ENCODE results near the gene KCNQ1. TPM values are rescaled to one million over a fixed set of nuclear protein-coding genes. Genes with fewer than 3 reads are reported as not detected.

Gene KCNQ1
- total and polyA plus RNA-seq, 2 of the 13 experiments (the other 11 are each of a cell fraction or from before 2014, with no cell fraction given), result 0.02 to 0.08 TPM

DNA sequence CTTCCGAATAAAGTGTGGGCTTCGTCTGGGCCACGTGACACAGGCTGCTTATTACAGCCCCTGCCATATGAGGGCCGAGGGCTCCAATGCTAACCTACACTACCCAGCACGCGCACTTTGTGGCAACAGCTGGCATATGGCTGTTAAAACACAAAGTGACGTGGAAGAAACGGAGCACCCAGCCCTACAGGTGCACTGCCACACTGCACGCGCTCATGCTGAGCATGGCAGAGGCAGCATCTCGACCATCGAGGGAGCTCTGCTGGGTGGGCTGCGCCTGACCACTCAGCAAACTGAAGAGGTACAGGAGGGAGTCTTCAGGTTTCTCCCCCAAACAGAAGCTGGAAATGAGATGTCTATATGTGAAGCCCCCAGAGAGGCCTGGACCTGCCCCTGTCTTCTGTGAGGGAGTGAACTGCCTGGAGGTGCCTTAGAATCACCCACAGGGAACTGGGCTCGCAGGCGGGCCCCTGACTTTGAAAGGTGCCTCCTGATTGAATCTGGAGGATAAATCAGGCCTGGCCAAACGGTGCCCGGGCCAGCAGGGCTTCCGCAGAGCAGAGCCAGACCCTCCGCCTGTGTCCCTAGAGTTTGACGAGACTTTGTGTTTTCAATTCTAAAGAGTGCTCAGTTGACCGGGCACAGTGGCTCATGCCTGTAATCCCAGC, 26.0 kb upstream of the KCNQ1 start:
- Histone ChIP-seq H3K4me1 (ENCODE audit: insufficient read depth, low read length) (peaks cover 16% of the 10 kb centered on the region; the same call in 1 of the 2 replicates), H4K20me1 (ENCODE audit: insufficient read depth, low read length) (no peaks in the 10 kb centered on the region), H3K27me3 (ENCODE audit: control insufficient read depth in 1 of 2, insufficient read depth in 2 of 2, low read length in 2 of 2) (peaks cover 6 to 18% of the 10 kb centered on the region in 2 experiments; a peak in 4 of 5 replicates), H3K9me3 (ENCODE audit: low read length) (no peaks in the 10 kb centered on the region), H3K79me2 (ENCODE audit: insufficient read depth, low read length) (no peaks in the 10 kb centered on the region), H2AFZ (ENCODE audit: low read length) (peak overlapping the region; percentile 56), H3K4me3 (replicated peaks in 1 of 3; ENCODE audit: insufficient read depth in 1 of 3, low read depth in 2 of 3, low read length in 3 of 3) (no peak overlapping the region), H3K27ac (ENCODE audit: extremely low read length, insufficient read depth, low read length) (no peak overlapping the region), H3K4me2 (ENCODE audit: low read depth, low read length) (no peak overlapping the region), H3K9ac (ENCODE audit: insufficient read depth, low read depth, low read length) (no peak overlapping the region), H3K36me3 (replicated peaks in 1 of 2; ENCODE audit: control insufficient read depth in 1 of 2, insufficient read depth in 2 of 2, low read length in 2 of 2) (no peaks in the 10 kb centered on the region)
- FAIRE-seq (no peak), ATAC-seq (no peak), DNase-seq (ENCODE audit: low spot score) (no peak)
- WGBS (ENCODE audit: low lambda C conversion rate), result 77% methylated on average over 14 of the region's 21 CpGs
- in situ Hi-C loops (cut with HindIII; ENCODE audit: extremely low pct_ligation_motif_present, low pct_unique_long_range_greater_than_20kb) (loop anchor here (5.0 kb wide), 2 partner anchors 107 to 217 kb away; no protein-coding TSS in a partner anchor), intact Hi-C loops (cut with micrococcal nuclease; ENCODE audit: unreplicated experiment) (loop anchor here (1.0 kb wide), 1 partner anchor 19 kb away; the partner anchor contains the start of gene TSSC4)
- CTCF ChIA-PET (ENCODE audit: low intra/inter-chr PET ratio, low total read pairs), result interaction anchor here (0.8 to 3.6 kb wide), 5 partner anchors 18 to 253 kb away, joined by 4 to 87 read pairs (median 5); partner anchors contain the start of gene TSSC4
- POLR2A ChIA-PET, result interaction anchor here (2.4 to 2.7 kb wide), 2 partner anchors 18 to 114 kb away, joined by 8 to 31 read pairs; partner anchors contain the start of gene TSSC4
- no TSS peak for BruUV-seq (replicated peaks)
- TF ChIP-seq RAD21 (CRISPR knock-in tag; IDR thresholded peaks at IDR 0.05) (no peak), ISL2 (CRISPR knock-in tag; IDR thresholded peaks at IDR 0.05) (no peak), POLR2AphosphoS5 (IDR thresholded peaks at IDR 0.05; ENCODE audit: low read depth, low read length) (no peak), SSRP1 (CRISPR knock-in tag; IDR thresholded peaks at IDR 0.05) (no peak), ZNF510 (CRISPR knock-in tag; IDR thresholded peaks at IDR 0.05; ENCODE audit: low read depth) (no peak), SALL1 (CRISPR knock-in tag; IDR thresholded peaks at IDR 0.05) (no peak), MIER2 (CRISPR knock-in tag; IDR thresholded peaks at IDR 0.05) (no peak), WIZ (CRISPR knock-in tag; IDR thresholded peaks at IDR 0.05) (no peak)
- TF ChIP-seq, protein P1, sequence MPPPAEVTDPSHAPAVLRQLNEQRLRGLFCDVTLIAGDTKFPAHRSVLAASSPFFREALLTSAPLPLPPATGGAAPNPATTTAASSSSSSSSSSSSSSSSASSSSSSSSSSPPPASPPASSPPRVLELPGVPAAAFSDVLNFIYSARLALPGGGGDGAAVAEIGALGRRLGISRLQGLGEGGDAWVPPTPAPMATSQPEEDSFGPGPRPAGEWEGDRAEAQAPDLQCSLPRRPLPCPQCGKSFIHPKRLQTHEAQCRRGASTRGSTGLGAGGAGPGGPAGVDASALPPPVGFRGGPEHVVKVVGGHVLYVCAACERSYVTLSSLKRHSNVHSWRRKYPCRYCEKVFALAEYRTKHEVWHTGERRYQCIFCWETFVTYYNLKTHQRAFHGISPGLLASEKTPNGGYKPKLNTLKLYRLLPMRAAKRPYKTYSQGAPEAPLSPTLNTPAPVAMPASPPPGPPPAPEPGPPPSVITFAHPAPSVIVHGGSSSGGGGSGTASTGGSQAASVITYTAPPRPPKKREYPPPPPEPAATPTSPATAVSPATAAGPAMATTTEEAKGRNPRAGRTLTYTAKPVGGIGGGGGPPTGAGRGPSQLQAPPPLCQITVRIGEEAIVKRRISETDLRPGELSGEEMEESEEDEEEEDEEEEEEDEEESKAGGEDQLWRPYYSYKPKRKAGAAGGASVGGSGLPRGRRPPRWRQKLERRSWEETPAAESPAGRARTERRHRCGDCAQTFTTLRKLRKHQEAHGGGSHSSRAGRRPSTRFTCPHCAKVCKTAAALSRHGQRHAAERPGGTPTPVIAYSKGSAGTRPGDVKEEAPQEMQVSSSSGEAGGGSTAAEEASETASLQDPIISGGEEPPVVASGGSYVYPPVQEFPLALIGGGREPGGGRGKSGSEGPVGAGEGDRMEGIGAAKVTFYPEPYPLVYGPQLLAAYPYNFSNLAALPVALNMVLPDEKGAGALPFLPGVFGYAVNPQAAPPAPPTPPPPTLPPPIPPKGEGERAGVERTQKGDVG (CRISPR knock-in tag; IDR thresholded peaks at IDR 0.05; ENCODE audit: borderline replicate concordance), result no peak
- TF ChIP-seq, protein P2, sequence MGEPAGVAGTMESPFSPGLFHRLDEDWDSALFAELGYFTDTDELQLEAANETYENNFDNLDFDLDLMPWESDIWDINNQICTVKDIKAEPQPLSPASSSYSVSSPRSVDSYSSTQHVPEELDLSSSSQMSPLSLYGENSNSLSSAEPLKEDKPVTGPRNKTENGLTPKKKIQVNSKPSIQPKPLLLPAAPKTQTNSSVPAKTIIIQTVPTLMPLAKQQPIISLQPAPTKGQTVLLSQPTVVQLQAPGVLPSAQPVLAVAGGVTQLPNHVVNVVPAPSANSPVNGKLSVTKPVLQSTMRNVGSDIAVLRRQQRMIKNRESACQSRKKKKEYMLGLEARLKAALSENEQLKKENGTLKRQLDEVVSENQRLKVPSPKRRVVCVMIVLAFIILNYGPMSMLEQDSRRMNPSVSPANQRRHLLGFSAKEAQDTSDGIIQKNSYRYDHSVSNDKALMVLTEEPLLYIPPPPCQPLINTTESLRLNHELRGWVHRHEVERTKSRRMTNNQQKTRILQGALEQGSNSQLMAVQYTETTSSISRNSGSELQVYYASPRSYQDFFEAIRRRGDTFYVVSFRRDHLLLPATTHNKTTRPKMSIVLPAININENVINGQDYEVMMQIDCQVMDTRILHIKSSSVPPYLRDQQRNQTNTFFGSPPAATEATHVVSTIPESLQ (CRISPR knock-in tag; conservative IDR thresholded peaks at IDR 0.05), result no peak
- TF ChIP-seq, protein P3, sequence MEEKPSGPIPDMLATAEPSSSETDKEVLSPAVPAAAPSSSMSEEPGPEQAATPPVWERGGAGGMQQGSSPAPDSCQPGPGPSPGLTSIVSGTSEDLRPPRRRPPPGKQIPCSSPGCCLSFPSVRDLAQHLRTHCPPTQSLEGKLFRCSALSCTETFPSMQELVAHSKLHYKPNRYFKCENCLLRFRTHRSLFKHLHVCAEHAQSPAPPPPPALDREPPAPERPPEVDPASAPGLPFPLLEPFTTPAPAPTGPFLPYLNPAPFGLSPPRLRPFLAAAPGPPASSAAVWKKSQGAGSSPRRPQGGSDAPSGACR (CRISPR knock-in tag; IDR thresholded peaks at IDR 0.05), result no peak
- TF ChIP-seq, protein P4, sequence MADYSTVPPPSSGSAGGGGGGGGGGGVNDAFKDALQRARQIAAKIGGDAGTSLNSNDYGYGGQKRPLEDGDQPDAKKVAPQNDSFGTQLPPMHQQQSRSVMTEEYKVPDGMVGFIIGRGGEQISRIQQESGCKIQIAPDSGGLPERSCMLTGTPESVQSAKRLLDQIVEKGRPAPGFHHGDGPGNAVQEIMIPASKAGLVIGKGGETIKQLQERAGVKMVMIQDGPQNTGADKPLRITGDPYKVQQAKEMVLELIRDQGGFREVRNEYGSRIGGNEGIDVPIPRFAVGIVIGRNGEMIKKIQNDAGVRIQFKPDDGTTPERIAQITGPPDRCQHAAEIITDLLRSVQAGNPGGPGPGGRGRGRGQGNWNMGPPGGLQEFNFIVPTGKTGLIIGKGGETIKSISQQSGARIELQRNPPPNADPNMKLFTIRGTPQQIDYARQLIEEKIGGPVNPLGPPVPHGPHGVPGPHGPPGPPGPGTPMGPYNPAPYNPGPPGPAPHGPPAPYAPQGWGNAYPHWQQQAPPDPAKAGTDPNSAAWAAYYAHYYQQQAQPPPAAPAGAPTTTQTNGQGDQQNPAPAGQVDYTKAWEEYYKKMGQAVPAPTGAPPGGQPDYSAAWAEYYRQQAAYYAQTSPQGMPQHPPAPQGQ (CRISPR knock-in tag; IDR thresholded peaks at IDR 0.05; ENCODE audit: borderline replicate concordance), result no peak
- TF ChIP-seq, protein P5, sequence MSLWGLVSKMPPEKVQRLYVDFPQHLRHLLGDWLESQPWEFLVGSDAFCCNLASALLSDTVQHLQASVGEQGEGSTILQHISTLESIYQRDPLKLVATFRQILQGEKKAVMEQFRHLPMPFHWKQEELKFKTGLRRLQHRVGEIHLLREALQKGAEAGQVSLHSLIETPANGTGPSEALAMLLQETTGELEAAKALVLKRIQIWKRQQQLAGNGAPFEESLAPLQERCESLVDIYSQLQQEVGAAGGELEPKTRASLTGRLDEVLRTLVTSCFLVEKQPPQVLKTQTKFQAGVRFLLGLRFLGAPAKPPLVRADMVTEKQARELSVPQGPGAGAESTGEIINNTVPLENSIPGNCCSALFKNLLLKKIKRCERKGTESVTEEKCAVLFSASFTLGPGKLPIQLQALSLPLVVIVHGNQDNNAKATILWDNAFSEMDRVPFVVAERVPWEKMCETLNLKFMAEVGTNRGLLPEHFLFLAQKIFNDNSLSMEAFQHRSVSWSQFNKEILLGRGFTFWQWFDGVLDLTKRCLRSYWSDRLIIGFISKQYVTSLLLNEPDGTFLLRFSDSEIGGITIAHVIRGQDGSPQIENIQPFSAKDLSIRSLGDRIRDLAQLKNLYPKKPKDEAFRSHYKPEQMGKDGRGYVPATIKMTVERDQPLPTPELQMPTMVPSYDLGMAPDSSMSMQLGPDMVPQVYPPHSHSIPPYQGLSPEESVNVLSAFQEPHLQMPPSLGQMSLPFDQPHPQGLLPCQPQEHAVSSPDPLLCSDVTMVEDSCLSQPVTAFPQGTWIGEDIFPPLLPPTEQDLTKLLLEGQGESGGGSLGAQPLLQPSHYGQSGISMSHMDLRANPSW (CRISPR knock-in tag; IDR thresholded peaks at IDR 0.05; ENCODE audit: borderline replicate concordance), result no peak

Data from HepG2 (cell line).